ENCODE results near the gene CCDC78.
"Not testable (repeated sequence)": the region's sequence is repeated elsewhere in the genome, so short reads cannot be mapped to it uniquely, and the experiment has no call there.

GRCh38 chr16:754121-754607 is 27.9 kb upstream of the CCDC78 start:
- not testable (repeated sequence) for TF ChIP-seq SUZ12 (IDR thresholded peaks at IDR 0.05); ELF4 (IDR thresholded peaks at IDR 0.05); BHLHE40 (IDR thresholded peaks at IDR 0.05; ENCODE audit: borderline replicate concordance); FOXA1 (IDR thresholded peaks at IDR 0.05); HDGF (IDR thresholded peaks at IDR 0.05; ENCODE audit: borderline replicate concordance); L3MBTL2 (conservative IDR thresholded peaks at IDR 0.05); SP1 (IDR thresholded peaks at IDR 0.05); ZNF384 (IDR thresholded peaks at IDR 0.05); FOXM1 (IDR thresholded peaks at IDR 0.05; ENCODE audit: borderline replicate concordance); NFRKB (IDR thresholded peaks at IDR 0.05); PKNOX1 (IDR thresholded peaks at IDR 0.05); ARNT (IDR thresholded peaks at IDR 0.05)

All from HEK293T (cell line).